Measurements from ENCODE around the gene BHLHA15.

The BHLHA15 gene

DNA sequence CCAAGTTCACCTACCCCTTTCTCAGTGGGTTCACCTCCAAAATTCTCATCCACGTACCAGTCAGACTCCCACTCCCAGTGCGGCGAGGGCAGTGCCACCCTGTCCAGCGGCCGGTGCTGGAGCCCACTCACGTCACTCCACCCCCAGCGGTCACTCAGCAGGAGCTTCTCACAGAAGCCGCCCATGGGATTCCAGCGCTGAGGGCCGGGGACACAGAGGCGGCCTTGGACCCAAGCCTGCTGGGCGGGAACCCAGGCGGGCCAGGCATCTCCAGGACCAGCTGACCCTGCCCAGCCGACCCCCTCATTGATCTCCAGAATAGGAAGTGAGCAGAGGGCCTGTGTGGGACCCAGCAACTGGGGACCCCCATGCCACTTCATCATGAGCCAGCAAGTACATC is 33.6 kb downstream of the BHLHA15 start:
- DNase-seq (ENCODE audit: low spot score) = no peak

DNA sequence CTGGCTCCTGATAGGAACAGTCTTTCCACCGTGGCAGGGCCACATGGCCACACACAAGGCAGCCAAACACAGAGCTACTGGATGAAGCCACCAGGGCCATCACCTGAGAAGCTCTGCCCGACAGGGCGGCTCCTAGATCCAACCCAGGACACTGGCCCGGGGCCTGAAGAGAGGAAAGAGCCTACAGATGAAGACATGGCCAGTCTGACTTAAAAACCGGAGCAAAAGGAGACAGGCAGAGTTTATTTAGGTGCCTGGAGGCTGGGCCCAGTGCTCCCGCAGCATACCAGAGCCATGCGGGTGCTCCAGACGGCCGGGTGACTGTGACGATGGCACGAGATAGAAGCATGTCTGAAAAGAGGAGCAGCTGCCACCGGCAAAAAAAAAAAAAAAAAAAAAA is 36.9 kb downstream of the BHLHA15 start:
- DNase-seq (ENCODE audit: low spot score) = no peak

DNA sequence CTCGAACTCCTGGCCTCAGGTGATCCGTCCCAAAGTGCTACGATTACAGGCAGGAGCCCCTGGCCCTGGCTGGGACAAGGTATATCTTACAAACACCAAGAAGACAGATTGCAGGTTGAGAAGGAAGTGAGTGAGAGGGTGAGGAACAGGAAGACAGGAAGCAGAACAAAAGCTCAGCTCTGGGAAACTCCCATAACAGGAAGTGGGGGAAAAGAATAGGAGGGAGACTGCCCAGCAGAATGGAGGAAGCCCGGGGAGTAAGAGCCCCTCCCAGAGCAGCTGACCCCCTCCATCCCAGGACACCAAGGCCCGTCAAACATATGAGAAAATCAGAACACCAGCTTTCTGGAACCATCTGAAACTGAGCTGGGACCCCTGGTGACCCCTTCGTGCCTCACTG is 37.9 kb downstream of the BHLHA15 start:
- DNase-seq (ENCODE audit: low spot score) = no peak

DNA sequence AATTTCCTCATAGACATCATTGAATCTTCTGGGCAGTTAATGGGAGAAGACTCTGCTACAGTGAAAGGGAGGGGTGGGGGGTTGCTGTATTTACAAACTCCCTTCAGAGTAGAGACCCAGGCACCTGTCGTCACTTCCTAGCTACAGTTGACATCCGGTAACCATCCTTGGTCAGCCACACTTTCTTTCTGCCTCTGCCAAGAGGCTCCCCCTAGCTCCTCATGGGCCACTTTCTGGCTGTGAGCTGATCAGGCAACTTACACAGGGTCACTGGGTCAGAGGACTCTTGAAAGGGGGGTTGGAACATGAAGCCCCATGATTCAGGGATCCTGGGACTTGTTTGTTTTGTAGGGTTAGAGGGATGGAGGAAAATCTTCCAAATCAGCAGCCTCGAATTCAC is 39.5 kb downstream of the BHLHA15 start:
- peak; percentile 7 for DNase-seq (ENCODE audit: low spot score)

DNA sequence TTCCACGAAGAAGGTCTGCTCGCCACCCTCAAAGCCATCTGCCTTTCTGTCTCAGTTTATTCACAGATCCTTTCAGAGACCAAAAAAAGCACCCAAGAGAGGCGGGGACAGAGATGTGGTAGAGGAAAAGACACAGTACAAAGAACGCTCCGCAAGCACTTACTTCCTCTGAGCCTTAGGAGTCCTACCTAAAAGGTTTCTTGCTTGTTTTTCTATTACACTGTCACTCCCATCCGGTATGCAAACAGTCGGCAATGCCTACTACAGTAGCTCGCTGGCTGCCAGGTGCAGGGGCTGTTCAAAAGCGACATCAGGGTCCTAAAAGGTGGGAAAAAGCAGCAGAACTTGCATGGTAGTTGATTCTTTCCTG is 40.0 kb downstream of the BHLHA15 start:
- DNase-seq (ENCODE audit: low spot score) = no peak

DNA sequence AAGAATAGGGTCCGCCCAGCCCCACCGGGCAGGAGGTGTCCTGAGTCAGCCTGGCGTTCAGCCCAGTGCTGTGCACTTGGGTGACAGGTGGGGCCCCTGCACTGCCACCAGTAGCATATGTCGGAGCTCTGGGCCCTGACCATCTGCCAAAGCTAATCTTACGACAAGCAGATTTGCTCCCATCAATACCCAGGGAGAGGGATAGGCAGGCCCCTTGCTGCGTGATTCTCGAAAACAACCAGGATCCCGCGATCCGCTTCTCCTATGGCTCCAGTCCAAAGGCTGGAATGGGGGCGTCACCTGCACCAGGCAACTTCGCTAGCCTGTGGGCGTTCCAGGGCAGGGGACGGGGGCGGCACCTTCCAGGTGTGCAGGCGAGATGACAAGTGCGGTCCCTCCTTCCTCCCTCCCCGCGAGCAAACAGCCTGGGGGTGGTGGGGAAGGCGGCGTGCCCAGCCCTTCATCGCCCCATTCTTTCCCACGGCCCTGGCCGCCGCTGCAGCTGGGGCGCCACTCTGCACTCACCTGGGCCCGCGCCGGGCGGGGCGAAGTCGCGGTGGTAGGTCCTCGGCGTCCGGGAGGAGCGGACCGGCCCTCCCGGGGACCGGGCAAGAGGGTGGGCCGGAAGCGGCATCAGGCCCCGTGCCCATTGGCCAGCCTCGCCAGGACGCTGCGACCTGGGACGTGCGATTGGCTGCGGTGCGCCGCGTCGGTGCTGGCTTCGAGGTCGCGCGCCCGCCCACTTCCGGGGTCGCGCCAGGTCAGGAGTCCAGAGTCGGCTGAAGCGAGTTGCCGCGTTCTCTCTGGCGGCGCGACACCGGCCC is 40.6 kb downstream of the BHLHA15 start, which contains the start of gene TECPR1:
Gene TECPR1 (minus strand): TSS at position 632 of the 824 bp plus-strand sequence. CDS start 6,086 bp downstream, outside the sequence.
- peak; percentile 100 for DNase-seq (ENCODE audit: low spot score)

DNA sequence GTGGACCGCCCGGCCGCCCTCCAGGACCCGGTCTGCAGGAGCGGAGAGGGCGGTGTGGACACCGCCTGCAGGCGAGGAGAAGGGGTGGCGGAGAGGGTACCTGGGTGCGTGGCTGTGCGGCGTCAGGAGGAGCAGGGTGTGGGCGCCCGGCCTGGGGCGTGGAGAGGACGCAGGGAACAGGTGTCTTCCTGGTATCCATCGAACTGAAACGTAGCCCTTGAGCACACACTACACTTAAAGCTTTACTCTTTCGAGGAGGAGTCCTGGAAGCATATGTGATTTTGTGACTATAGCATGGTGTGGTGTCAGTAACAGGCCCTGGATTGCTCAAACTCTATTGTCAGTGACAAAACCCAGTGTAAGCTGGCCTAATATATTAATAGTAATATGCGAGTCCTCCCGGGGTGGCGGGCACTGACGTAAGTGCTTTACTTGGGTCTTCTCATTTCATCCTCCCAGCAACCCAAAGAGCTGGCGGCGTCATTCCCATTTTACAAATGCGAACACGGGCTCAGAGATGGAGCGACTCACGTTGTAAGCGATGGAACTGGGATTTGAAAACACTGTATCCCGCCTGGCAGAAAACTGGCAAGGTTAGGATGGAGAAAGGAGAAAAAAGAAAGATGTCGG is 41.3 kb downstream of the BHLHA15 start:
- DNase-seq (ENCODE audit: low spot score) = no peak

DNA sequence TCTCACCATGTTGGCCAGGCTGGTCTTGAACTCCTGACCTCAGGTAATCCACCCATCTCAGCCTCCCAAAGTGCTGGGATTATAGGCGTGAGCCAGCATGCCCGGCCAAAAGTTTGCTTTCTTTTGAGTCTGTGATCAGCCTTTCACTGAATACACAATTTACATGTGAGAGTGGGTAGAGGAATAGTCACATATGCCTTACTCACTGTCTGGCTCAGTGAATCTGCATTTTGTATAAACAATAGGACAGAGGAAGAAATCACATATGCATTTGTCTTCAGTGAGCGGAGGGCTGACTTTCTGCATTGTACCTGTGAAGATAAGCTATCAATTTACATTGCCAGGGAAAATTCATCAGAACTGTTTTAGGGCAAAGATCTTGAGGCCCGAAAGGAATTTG is 43.3 kb downstream of the BHLHA15 start:
- DNase-seq (ENCODE audit: low spot score) = no peak

DNA sequence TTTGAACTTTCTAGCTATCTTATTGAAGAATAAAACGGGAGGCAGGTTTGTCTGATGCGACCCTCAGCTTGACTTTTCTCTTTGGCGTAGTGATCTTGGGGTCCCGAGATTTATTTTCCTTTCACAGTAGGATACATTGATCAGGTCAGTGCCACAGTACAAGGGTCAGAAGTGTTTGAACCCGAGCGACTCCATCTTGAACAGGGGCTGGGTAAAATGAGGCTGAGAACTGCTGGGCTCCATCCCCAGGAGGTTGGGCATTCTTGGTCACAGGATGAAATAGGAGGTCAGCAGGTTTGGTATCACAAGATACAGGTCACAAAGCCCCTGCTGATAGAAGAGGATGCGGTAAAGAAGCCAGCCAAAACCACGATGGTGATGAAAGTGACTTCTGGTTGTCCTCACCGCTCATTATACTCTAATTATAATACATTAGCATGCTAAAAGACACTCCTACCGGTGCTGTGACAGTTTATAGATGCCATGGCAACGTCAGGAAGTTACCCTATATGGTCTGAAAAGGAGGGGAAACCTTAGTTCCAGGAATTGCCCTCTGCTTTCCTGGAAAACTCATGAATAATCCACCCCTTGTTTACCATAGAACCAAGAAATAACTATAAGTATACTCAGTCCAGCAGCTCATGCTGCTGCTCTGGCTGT is 43.8 kb downstream of the BHLHA15 start:
- DNase-seq (ENCODE audit: low spot score) = no peak

DNA sequence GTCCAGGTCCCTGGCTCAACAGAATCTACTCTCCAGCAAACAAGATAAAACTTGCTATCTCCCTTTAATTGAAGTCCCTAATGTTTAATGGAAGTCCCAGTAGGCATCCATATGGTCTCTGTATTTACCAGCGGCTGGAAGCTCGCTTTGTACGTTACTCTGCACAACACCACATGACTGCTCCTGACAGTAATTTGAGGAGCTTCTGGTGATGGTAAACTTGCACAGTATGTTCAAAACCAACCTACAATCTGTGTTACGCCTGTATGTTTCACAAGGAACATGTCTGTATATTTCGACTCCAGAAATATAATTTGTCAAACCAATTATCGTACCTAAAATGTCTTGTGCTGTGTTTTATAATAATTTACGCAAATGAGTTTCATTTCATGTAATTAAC is 45.2 kb downstream of the BHLHA15 start:
- DNase-seq (ENCODE audit: low spot score) = no peak

DNA sequence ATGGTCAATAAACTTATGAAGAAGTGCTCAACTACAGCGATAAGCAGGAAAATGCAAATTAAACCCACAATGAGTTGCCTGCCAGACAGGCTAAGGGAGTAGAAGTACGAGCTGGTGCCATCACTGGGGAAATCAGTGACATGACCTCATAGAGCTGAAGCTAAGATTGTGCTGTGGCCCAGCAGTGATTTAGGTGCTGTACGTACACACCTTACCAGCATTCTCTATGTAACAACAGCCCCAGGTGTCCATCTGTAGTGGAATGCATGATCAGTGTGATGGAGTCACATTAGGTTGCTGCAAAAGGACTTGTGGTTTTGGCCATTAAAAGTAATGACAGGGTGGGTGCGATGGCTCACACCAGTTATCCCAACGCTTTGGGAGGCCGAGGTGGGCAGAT is 46.5 kb downstream of the BHLHA15 start:
- DNase-seq (ENCODE audit: low spot score) = no peak

Data from AG08396 (cell line).